Lung (tissue), 12 donors: ENCODE results near the gene TSPAN18. TPM values are rescaled to one million over a fixed set of nuclear protein-coding genes. Genes with fewer than 3 reads are reported as not detected.

Source experiments
- ATAC-seq: fragments of 200-7000 bp; cut with Tn5 transposase; one replicate; pipeline ENCODE4 v1.9.1; 2020; ENCODE audit warnings: moderate number of reproducible peaks; ENCODE audit not compliant: insufficient read depth, low FRiP score
- DNase-seq, 3 donors: peaks; one replicate each; pipeline ENCODE4 v3.0.0-alpha.2; 2013 to 2017
- H3K27ac ChIP-seq, 2 donors: one replicate each; pipeline ENCODE4 v1.5.1; 2013; ENCODE audit warnings: mild to moderate bottlenecking in 2 of 2, moderate library complexity in 2 of 2, control low read depth in 1 of 2, inconsistent platforms in 1 of 2, low read depth in 1 of 2, low read length in 1 of 2
- H3K27me3 ChIP-seq, 3 donors: one replicate each; pipeline ENCODE4 v1.5.1; 2013; ENCODE audit warnings: low read length in 2 of 3; ENCODE audit not compliant: control insufficient read depth in 3 of 3, insufficient read depth in 3 of 3
- H3K36me3 ChIP-seq, 4 donors: one replicate each; pipeline ENCODE4 v1.5.1; 2013; ENCODE audit warnings: low read length in 4 of 4, mild to moderate bottlenecking in 1 of 4, moderate library complexity in 1 of 4; ENCODE audit not compliant: control insufficient read depth in 4 of 4, insufficient read depth in 4 of 4
- H3K4me1 ChIP-seq, 5 donors: one replicate each; pipeline ENCODE4 v1.5.1; 2013; ENCODE audit warnings: low read length in 5 of 5, mild to moderate bottlenecking in 2 of 5, moderate library complexity in 1 of 5; ENCODE audit not compliant: control insufficient read depth in 5 of 5, insufficient read depth in 5 of 5
- H3K4me3 ChIP-seq: one replicate; pipeline ENCODE4 v1.5.1; 2013; ENCODE audit warnings: mild to moderate bottlenecking, control low read depth, moderate library complexity
- H3K9ac ChIP-seq, 2 donors: one replicate each; pipeline ENCODE4 v1.5.1; 2013; ENCODE audit warnings: low read length in 2 of 2, control low read depth in 1 of 2; ENCODE audit not compliant: insufficient read depth in 1 of 2
- H3K9me3 ChIP-seq, 4 donors: one replicate each; pipeline ENCODE4 v1.5.1; 2013; ENCODE audit warnings: low read length in 3 of 4, mild to moderate bottlenecking in 1 of 4, moderate library complexity in 1 of 4; ENCODE audit not compliant: control insufficient read depth in 4 of 4, insufficient read depth in 3 of 4
- WGBS, 2 donors: extraction: QIAGEN DNeasy Blood & Tissue Kit; methylation state at CpG; one replicate each; pipeline ENCODE4 v1.1.7; 2013; 5-methylcytosine and 5-hydroxymethylcytosine counted together
- polyA plus RNA-seq, 2 donors: library from polyadenylated mRNA; stranded (reverse); fragments of 200-250 nt; gene quantifications; one replicate each; pipeline ENCODE4 v1.2.1, GENCODE V29; 2013
- total RNA-seq, 2 donors: library from RNA; depleted of rRNA in 1 of 2; stranded (reverse); fragments of >200 nt in 1 of 2; gene quantifications; one replicate each; pipeline ENCODE4 v1.2.1, GENCODE V29; 2014 to 2021
- TF ChIP-seq, protein P1 (sequence below): IDR thresholded peaks from 2 replicates; pipeline ENCODE4 v1.5.1; 2012; ENCODE audit warnings: mild to moderate bottlenecking; ENCODE audit errors: control extremely low read depth, extremely low read depth
- donor health status: control.
- donor health status: control.
- donor health status: Bipolar disorder and iron deficiency.
- donor health status: healthy.
- donor health status: DM: yes; HTN: yes; CAD: no.

TSPAN18 gene
- total and polyA plus RNA-seq, 4 donors, result 8.3 to 40.7 (median 21.4) TPM

GRCh38 chr11:44747836-44748235 is 21.1 kb downstream of the TSPAN18 start:
- Histone ChIP-seq H3K36me3 (no peaks in the 10 kb centered on the region), H3K4me3 (no peak overlapping the region), H3K4me1 (peaks cover 0 to 19% (median 8%) of the 10 kb centered on the region in 5 donors), H3K27me3 (no peaks in the 10 kb centered on the region), H3K9me3 (peaks cover 0 to 4% (median 0%) of the 10 kb centered on the region in 4 donors), H3K9ac (no peak overlapping the region), H3K27ac (no peak overlapping the region)
- no peak for ATAC-seq
- TF ChIP-seq, protein P1, sequence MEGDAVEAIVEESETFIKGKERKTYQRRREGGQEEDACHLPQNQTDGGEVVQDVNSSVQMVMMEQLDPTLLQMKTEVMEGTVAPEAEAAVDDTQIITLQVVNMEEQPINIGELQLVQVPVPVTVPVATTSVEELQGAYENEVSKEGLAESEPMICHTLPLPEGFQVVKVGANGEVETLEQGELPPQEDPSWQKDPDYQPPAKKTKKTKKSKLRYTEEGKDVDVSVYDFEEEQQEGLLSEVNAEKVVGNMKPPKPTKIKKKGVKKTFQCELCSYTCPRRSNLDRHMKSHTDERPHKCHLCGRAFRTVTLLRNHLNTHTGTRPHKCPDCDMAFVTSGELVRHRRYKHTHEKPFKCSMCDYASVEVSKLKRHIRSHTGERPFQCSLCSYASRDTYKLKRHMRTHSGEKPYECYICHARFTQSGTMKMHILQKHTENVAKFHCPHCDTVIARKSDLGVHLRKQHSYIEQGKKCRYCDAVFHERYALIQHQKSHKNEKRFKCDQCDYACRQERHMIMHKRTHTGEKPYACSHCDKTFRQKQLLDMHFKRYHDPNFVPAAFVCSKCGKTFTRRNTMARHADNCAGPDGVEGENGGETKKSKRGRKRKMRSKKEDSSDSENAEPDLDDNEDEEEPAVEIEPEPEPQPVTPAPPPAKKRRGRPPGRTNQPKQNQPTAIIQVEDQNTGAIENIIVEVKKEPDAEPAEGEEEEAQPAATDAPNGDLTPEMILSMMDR, result no peak
- DNase-seq, result peak in 1 of 3 donors; percentile 3
- WGBS, 2 donors, result 84 to 87% methylated on average over 5 of the region's 5 CpGs

GRCh38 chr11:44748606-44749005 is 21.8 kb downstream of the TSPAN18 start:
- DNase-seq, result peak in 1 of 3 donors; percentile 2
- WGBS, 2 donors, result 77 to 83% methylated on average over 8 of the region's 8 CpGs
- TF ChIP-seq, protein P1, result no peak

DNA sequence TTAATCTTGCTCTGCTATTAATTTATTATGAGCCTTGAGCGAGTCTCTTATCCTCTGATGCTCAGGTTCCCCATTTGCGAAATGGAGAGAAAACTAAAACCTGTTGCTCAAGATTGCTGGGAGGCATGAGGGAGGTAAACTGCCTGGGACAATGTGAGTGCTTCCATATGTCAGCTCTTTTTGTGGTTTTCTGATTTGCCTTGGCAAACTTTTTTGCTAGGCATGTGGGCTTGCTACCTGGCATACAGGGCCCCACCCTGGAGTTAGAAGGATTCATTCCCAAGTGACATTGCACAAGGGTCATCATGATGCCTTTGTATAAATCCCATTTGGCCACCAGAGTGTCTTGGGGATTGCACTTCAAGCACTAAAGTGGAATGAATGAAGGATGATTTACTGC is 22.4 kb downstream of the TSPAN18 start:
- no peak for ATAC-seq
- Histone ChIP-seq H3K36me3 (no peaks in the 10 kb centered on the region), H3K4me1 (peaks cover 0 to 13% (median 4%) of the 10 kb centered on the region in 5 donors), H3K9me3 (peaks cover 0 to 4% (median 0%) of the 10 kb centered on the region in 4 donors), H3K4me3 (no peak overlapping the region), H3K9ac (no peak overlapping the region), H3K27ac (no peak overlapping the region), H3K27me3 (no peaks in the 10 kb centered on the region)
- peak in 1 of 3 donors; percentile 2 for DNase-seq
- TF ChIP-seq, protein P1, result no peak
- WGBS, 2 donors, result 84 to 88% methylated on average over 2 of the region's 2 CpGs

More at GRCh38 chr11:44748606-44749005, 21.8 kb downstream of the TSPAN18 start:
- Histone ChIP-seq H3K4me1 (peaks cover 0 to 17% (median 8%) of the 10 kb centered on the region in 5 donors), H3K27ac (peak overlapping the region in 1 of 2 donors; percentile 43), H3K9me3 (peaks cover 0 to 4% (median 0%) of the 10 kb centered on the region in 4 donors), H3K27me3 (no peaks in the 10 kb centered on the region), H3K4me3 (no peak overlapping the region), H3K36me3 (no peaks in the 10 kb centered on the region), H3K9ac (no peak overlapping the region)
- ATAC-seq, result no peak
